Gastroesophageal sphincter (tissue), 4 donors: ENCODE measurements around the gene PLAA. TPM values are rescaled to one million over a fixed set of nuclear protein-coding genes. Genes with fewer than 3 reads are reported as not detected.

Experiments
- ATAC-seq: fragments of 150-250 bp; one replicate; pipeline ENCODE4 v1.9.1; 2016; ENCODE audit warnings: mild to moderate bottlenecking, moderate library complexity
- H3K27ac ChIP-seq, 4 donors: fragments of 200-600 bp; sonication (generic) in 3 of 4; 1 replicate in 3 of 4; 2 replicates in 1 of 4; pipeline ENCODE4 v1.5.1; 2016 to 2019
- H3K27me3 ChIP-seq: fragments of 200-600 bp; sonication (generic); one replicate; pipeline ENCODE4 v1.5.1; 2019
- H3K36me3 ChIP-seq, 2 donors: fragments of 200-600 bp; sonication (generic); one replicate each; pipeline ENCODE4 v1.5.1; 2019; ENCODE audit warnings: control low read depth in 1 of 2
- H3K4me1 ChIP-seq, 3 donors: fragments of 200-600 bp; sonication (generic); 1 replicate in 2 of 3; 2 replicates in 1 of 3; pipeline ENCODE4 v1.5.1; 2016 to 2019; ENCODE audit warnings: control low read depth in 2 of 3
- H3K4me3 ChIP-seq, 2 donors: fragments of 200-600 bp; sonication (generic); one replicate each; pipeline ENCODE4 v1.5.1; 2019; ENCODE audit warnings: mild to moderate bottlenecking in 1 of 2, moderate library complexity in 1 of 2
- H3K9me3 ChIP-seq, 3 donors: fragments of 200-600 bp; sonication (generic); one replicate each; pipeline ENCODE4 v1.5.1; 2017 to 2019; ENCODE audit warnings: control low read depth in 2 of 3
- EP300 ChIP-seq: sonication (generic); formaldehyde crosslinking; IDR thresholded peaks from one replicate; pipeline ENCODE4 v1.6.1; 2017; ENCODE audit warnings: antibody characterized with exemption, mild to moderate bottlenecking
- POLR2A ChIP-seq, 2 donors: fragments of 450-650 bp; IDR thresholded peaks; one replicate each; pipeline ENCODE4 v1.6.1; 2017; ENCODE audit warnings: antibody characterized with exemption in 2 of 2, mild to moderate bottlenecking in 2 of 2, moderate library complexity in 1 of 2
- POLR2AphosphoS5 ChIP-seq: sonication (generic); formaldehyde crosslinking; IDR thresholded peaks from one replicate; pipeline ENCODE4 v1.6.1; 2017; ENCODE audit warnings: antibody characterized with exemption
- WGBS, 2 donors: methylation state at CpG; one replicate each; pipeline ENCODE4 v1.1.5; 2018; ENCODE audit warnings: low coverage in 1 of 2; 5-methylcytosine and 5-hydroxymethylcytosine counted together
- total RNA-seq, 4 donors: library from RNA; depleted of rRNA; stranded (reverse); fragments of >200 nt; gene quantifications; one replicate each; pipeline ENCODE4 v1.1.0, GENCODE V29; 2016
- TF ChIP-seq, protein P1 (sequence below), 4 experiments: fragments of 200-600 bp in 2 of 4; fragments of 450-650 bp in 2 of 4; sonication (generic) in 1 of 4; IDR thresholded peaks; one replicate each; pipeline ENCODE4 v1.5.1; 2017 to 2019; ENCODE audit warnings: antibody characterized with exemption in 4 of 4, mild to moderate bottlenecking in 2 of 4, moderate library complexity in 2 of 4

Gene PLAA
- total RNA-seq, 4 donors from 2014 or later: 24.7 to 35.0 (median 32.7) TPM

DNA sequence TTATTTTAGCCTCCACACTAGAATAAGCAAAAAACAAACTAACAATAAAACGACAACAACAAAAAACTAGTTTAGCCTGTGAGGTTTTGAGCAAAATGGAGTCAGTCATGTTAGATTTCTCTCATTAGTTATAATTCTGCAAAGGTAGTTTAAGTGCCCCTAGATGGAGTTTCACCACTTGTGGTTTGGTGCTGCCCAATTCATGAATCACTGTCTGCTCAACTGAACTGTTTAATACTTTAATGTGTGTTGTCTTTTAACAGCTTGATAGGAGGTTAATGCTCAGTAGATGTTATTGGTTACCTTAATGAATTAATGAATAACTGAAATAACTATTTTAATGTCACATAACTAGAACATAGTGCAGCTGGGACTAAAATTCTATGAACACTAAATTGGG, 3.5 kb upstream of the PLAA start:
- Histone ChIP-seq H3K36me3 (no peaks in the 10 kb centered on the region), H3K4me1 (peaks cover 7 to 23% (median 12%) of the 10 kb centered on the region in 3 donors), H3K27ac (no peak overlapping the region), H3K9me3 (no peaks in the 10 kb centered on the region), H3K4me3 (no peak overlapping the region), H3K27me3 (no peaks in the 10 kb centered on the region)
- 94 to 100% methylated on average over 1 of the region's 1 CpG for WGBS, 2 donors
- TF ChIP-seq, protein P1, sequence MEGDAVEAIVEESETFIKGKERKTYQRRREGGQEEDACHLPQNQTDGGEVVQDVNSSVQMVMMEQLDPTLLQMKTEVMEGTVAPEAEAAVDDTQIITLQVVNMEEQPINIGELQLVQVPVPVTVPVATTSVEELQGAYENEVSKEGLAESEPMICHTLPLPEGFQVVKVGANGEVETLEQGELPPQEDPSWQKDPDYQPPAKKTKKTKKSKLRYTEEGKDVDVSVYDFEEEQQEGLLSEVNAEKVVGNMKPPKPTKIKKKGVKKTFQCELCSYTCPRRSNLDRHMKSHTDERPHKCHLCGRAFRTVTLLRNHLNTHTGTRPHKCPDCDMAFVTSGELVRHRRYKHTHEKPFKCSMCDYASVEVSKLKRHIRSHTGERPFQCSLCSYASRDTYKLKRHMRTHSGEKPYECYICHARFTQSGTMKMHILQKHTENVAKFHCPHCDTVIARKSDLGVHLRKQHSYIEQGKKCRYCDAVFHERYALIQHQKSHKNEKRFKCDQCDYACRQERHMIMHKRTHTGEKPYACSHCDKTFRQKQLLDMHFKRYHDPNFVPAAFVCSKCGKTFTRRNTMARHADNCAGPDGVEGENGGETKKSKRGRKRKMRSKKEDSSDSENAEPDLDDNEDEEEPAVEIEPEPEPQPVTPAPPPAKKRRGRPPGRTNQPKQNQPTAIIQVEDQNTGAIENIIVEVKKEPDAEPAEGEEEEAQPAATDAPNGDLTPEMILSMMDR (IDR thresholded peaks at IDR 0.05): no peak
- TF ChIP-seq EP300 (no peak), POLR2A (IDR thresholded peaks at IDR 0.05) (no peak), POLR2AphosphoS5 (no peak)
- no peak for ATAC-seq

DNA sequence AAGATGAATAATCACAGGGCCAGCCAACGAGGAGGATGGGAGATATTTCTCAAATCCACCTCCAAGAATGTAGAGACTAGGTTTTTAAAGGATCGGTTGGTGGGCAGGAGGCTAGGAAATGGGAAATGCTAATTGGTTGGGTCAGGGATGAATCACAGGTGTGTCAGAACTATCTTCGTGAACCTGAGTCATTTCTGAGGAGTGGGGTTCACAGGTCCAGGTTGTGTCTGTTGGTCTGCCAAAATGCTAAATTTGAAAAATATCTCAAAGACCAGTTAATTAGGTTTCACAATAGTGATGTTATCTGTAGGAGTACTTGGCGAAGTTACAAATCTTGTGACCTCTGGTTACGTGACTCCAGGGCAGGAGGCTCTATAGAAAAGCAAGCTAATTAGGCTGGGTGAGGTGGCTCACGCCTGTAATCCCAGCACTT, 2.6 kb upstream of the PLAA start:
- no peaks in the 10 kb centered on the region for H3K27me3 ChIP-seq
- H3K36me3 ChIP-seq: no peaks in the 10 kb centered on the region
- no peak overlapping the region for H3K4me3 ChIP-seq
- TF ChIP-seq, protein P1 (IDR thresholded peaks at IDR 0.05): no peak
- TF ChIP-seq EP300: no peak
- TF ChIP-seq POLR2AphosphoS5: no peak
- no peak for TF ChIP-seq POLR2A (IDR thresholded peaks at IDR 0.05)
- no peaks in the 10 kb centered on the region for H3K9me3 ChIP-seq
- H3K4me1 ChIP-seq: peaks cover 6 to 24% (median 13%) of the 10 kb centered on the region in 3 donors
- no peak for ATAC-seq
- no peak overlapping the region for H3K27ac ChIP-seq
- 66 to 81% methylated on average over 4 to 5 of the region's 6 CpGs for WGBS, 2 donors

DNA sequence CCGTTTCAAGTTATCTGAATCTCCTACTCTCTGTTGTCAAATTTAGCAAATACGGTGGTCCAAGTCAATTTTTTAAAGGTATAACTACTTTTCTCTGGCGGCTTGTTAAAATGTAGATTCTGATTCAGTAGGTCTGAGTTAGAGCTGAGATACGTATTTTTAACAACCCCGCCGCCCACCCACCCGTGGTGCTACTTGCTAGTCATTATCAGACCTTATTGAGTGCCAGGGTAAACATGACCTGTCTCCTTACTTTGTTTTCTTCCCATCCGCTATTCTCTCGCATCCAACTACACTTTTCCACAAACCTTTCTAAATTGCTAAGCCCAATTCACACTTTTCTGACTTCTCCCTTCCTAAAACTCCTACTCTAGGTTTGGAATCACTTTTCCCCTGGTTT, 694 bp upstream of the PLAA start:
- TF ChIP-seq POLR2A (IDR thresholded peaks at IDR 0.05) (no peak), EP300 (no peak), POLR2AphosphoS5 (no peak)
- TF ChIP-seq, protein P1 (IDR thresholded peaks at IDR 0.05): no peak
- Histone ChIP-seq H3K27me3 (no peaks in the 10 kb centered on the region), H3K27ac (peak overlapping the region; percentile 79 to 98 (median 95)), H3K9me3 (no peaks in the 10 kb centered on the region), H3K36me3 (no peaks in the 10 kb centered on the region), H3K4me3 (peak overlapping the region; percentile 69 to 70), H3K4me1 (peaks cover 6 to 38% (median 13%) of the 10 kb centered on the region in 3 donors)
- no peak for ATAC-seq
- 0% methylated on average over 8 to 9 of the region's 9 CpGs for WGBS, 2 donors

DNA sequence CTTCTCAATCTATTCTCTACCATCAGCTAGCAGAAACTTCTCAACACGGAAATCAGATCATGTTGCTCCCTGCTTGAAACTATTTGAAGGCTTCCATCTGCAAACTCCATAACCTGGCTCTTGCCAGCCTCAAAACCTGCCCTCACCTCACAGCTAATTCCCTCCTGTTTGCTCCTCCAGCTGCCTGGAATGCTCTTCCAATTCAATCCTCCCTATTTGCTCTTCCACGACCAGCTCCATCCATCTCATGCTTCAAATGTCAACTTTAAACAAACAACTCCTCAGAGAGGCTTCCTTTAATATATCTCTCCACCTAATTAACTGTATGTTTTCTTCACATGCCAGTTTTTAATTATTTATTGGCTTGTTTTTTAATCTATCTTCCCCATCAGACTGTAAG, 1.5 kb downstream of the PLAA start:
- Histone ChIP-seq H3K27ac (no peak overlapping the region), H3K4me3 (peak overlapping the region; percentile 69 to 70), H3K9me3 (no peaks in the 10 kb centered on the region), H3K27me3 (no peaks in the 10 kb centered on the region), H3K36me3 (no peaks in the 10 kb centered on the region), H3K4me1 (peaks cover 6 to 38% (median 13%) of the 10 kb centered on the region in 3 donors)
- TF ChIP-seq EP300 (no peak), POLR2AphosphoS5 (no peak), POLR2A (IDR thresholded peaks at IDR 0.05) (no peak)
- TF ChIP-seq, protein P1 (IDR thresholded peaks at IDR 0.05): no peak
- 4 to 21% methylated on average over 2 of the region's 2 CpGs for WGBS, 2 donors
- ATAC-seq: no peak

DNA sequence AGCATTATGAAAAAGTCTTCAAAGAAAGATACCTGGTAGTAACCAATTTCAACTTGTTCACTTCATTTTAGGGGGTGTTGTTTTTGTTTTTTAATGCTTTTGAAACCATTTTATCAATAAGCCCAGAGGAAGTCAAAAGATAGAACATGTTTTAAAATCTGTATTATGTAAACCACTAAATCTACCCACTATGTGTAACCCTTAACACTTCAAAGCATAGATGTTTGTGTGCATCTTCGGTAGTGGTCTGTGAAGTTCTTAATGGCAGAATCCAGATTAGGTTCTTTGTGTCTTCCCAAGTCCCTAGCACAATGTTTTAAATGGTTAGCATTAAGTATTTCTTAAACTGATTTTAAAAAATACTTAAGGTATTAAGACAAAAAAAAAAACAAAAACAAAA, 6.3 kb downstream of the PLAA start:
- H3K27ac ChIP-seq: no peak overlapping the region
- 86 to 91% methylated on average over 1 of the region's 1 CpG for WGBS, 2 donors
- peaks cover 0 to 12% (median 0%) of the 10 kb centered on the region in 3 donors for H3K9me3 ChIP-seq
- no peaks in the 10 kb centered on the region for H3K27me3 ChIP-seq
- TF ChIP-seq POLR2AphosphoS5: no peak
- TF ChIP-seq EP300: no peak
- TF ChIP-seq, protein P1 (IDR thresholded peaks at IDR 0.05): no peak
- TF ChIP-seq POLR2A (IDR thresholded peaks at IDR 0.05): no peak
- H3K4me1 ChIP-seq: peaks cover 4 to 33% (median 5%) of the 10 kb centered on the region in 3 donors
- no peak overlapping the region for H3K4me3 ChIP-seq
- no peak for ATAC-seq
- H3K36me3 ChIP-seq: no peaks in the 10 kb centered on the region
